A549 (cell line): ENCODE results near the gene ARL4A. TPM values are rescaled to one million over a fixed set of nuclear protein-coding genes. Genes with fewer than 3 reads are reported as not detected.

ENCODE experiments used
- ATAC-seq, 2 experiments: fragments of 200-7000 bp in 1 of 2; fragments of >200 bp in 1 of 2; cut with Nextera tagmentation in 1 of 2; cut with Tn5 transposase in 1 of 2; 3 replicates each; pipeline versions ENCODE4 v1.8.0 to v1.9.1; 2018 to 2020; ENCODE audit warnings: mild to moderate bottlenecking in 1 of 2, moderate library complexity in 1 of 2
- CTCF ChIA-PET: fragments of 300-600 bp; sonication (Branson Sonifier 250); formaldehyde crosslinking; extraction: SDS; loops from one replicate; lab custom pipeline; 2021; ENCODE audit warnings: antibody characterized with exemption, inconsistent platforms; lab: Yijun Ruan, JAX
- POLR2A ChIA-PET: fragments of 350-600 bp; formaldehyde crosslinking; extraction: SDS; loops from one replicate; lab custom pipeline; 2021; ENCODE audit warnings: antibody characterized with exemption, inconsistent platforms; lab: Yijun Ruan, JAX
- DNase-seq, 2 experiments: peaks; one replicate each; pipeline versions ENCODE4 v3.0.0 to v3.0.0-alpha.2; 2011 to 2016; ENCODE audit warnings: low read depth in 1 of 2, low spot score in 1 of 2
- FAIRE-seq: peaks from 2 replicates; lab custom pipeline; 2011; peaks lifted over from hg19 to GRCh38; lab: Jason Lieb, UNC
- H3K27ac ChIP-seq, 2 experiments: fragments of >200 bp; sonication (Bioruptor Twin); formaldehyde crosslinking; 3 replicates each; pipeline ENCODE4 v1.5.1; 2016 to 2017
- H3K4me1 ChIP-seq: fragments of >200 bp; sonication (Bioruptor Twin); formaldehyde crosslinking; 3 replicates; pipeline ENCODE4 v1.6.1; 2016
- H3K4me2 ChIP-seq: fragments of >200 bp; sonication (Bioruptor Twin); formaldehyde crosslinking; 3 replicates; pipeline ENCODE4 v1.6.1; 2016
- H3K4me3 ChIP-seq: fragments of >200 bp; sonication (Bioruptor Twin); formaldehyde crosslinking; 3 replicates; pipeline ENCODE4 v1.5.1; 2016
- H3K9me3 ChIP-seq: fragments of >200 bp; sonication (Bioruptor Twin); formaldehyde crosslinking; 3 replicates; pipeline ENCODE4 v1.6.1; 2016
- BHLHE40 ChIP-seq: IDR thresholded peaks from 2 replicates; pipeline ENCODE4 v1.6.1; 2012; ENCODE audit warnings: low read depth, low read length, inconsistent platforms
- CBX8 ChIP-seq: fragments of 200-600 bp; sonication (generic); IDR thresholded peaks from 2 replicates; pipeline ENCODE4 v1.6.1; 2016
- CHD2 ChIP-seq: fragments of 150-350 bp; IDR thresholded peaks from 2 replicates; pipeline ENCODE4 v1.6.1; 2014; ENCODE audit warnings: low read length; ENCODE audit not compliant: partially characterized antibody
- EHF ChIP-seq: fragments of 250-450 bp; sonication (Bioruptor Pico); IDR thresholded peaks from 2 replicates; pipeline ENCODE4 v1.5.0; 2020; ENCODE audit warnings: mild to moderate bottlenecking
- EHMT2 ChIP-seq: fragments of 200-600 bp; sonication (generic); IDR thresholded peaks from 2 replicates; pipeline ENCODE4 v1.6.1; 2016; ENCODE audit warnings: antibody characterized with exemption, low read depth, mild to moderate bottlenecking, moderate library complexity
- EP300 ChIP-seq, 2 experiments: fragments of >200 bp; sonication (Bioruptor Twin); formaldehyde crosslinking; IDR thresholded peaks; 2 replicates in 1 of 2; 3 replicates in 1 of 2; pipeline ENCODE4 v1.6.1; 2016 to 2017
- FOXS1 ChIP-seq: fragments of 250-450 bp; sonication (Bioruptor Pico); IDR thresholded peaks from 2 replicates; pipeline ENCODE4 v1.5.0; 2020; ENCODE audit warnings: mild to moderate bottlenecking, moderate library complexity
- HDAC2 ChIP-seq: fragments of 200-600 bp; sonication (generic); IDR thresholded peaks from 2 replicates; pipeline ENCODE4 v1.6.1; 2016
- HOXB5 ChIP-seq: fragments of 250-450 bp; sonication (Bioruptor Pico); IDR thresholded peaks from 2 replicates; pipeline ENCODE4 v1.5.0; 2020; ENCODE audit warnings: mild to moderate bottlenecking, moderate library complexity
- JUN ChIP-seq, 2 experiments: fragments of >200 bp; sonication (Bioruptor Twin); formaldehyde crosslinking; IDR thresholded peaks; 2 replicates in 1 of 2; 3 replicates in 1 of 2; pipeline ENCODE4 v1.6.1; 2016 to 2017
- KDM1A ChIP-seq: fragments of 200-600 bp; sonication (generic); IDR thresholded peaks from 2 replicates; pipeline ENCODE4 v1.6.1; 2016; ENCODE audit warnings: low read depth, mild to moderate bottlenecking
- KDM5A ChIP-seq: fragments of 200-600 bp; sonication (generic); IDR thresholded peaks from 2 replicates; pipeline ENCODE4 v1.6.1; 2016; ENCODE audit warnings: antibody characterized with exemption, mild to moderate bottlenecking
- MAFK ChIP-seq: fragments of 450-650 bp; IDR thresholded peaks from 2 replicates; pipeline ENCODE4 v1.6.1; 2014; ENCODE audit not compliant: partially characterized antibody
- MAZ ChIP-seq: fragments of 150-350 bp; IDR thresholded peaks from 2 replicates; pipeline ENCODE4 v1.6.1; 2014; ENCODE audit warnings: antibody characterized with exemption, low read depth, low read length, borderline replicate concordance
- PHF8 ChIP-seq: fragments of 200-600 bp; sonication (generic); IDR thresholded peaks from 2 replicates; pipeline ENCODE4 v1.6.1; 2016; ENCODE audit warnings: low read depth, mild to moderate bottlenecking, antibody characterized with exemption, moderate library complexity, borderline replicate concordance
- POLR2AphosphoS2 ChIP-seq: conservative IDR thresholded peaks from 2 replicates; pipeline ENCODE4 v1.6.1; 2012; ENCODE audit warnings: low read length, improper control_type of control experiment, inconsistent platforms
- RAD21 ChIP-seq, 2 experiments: fragments of >200 bp in 1 of 2; sonication (Bioruptor Twin) in 1 of 2; formaldehyde crosslinking in 1 of 2; IDR thresholded peaks in 1 of 2; conservative IDR thresholded peaks in 1 of 2; 2 replicates in 1 of 2; 3 replicates in 1 of 2; pipeline ENCODE4 v1.6.1; 2012 to 2018; ENCODE audit warnings: inconsistent platforms in 1 of 2
- RARB ChIP-seq: fragments of 250-450 bp; sonication (Bioruptor Pico); IDR thresholded peaks from 2 replicates; pipeline ENCODE4 v1.8.0; 2021; ENCODE audit warnings: mild to moderate bottlenecking, moderate library complexity
- RCOR1 ChIP-seq: fragments of 150-350 bp; IDR thresholded peaks from 2 replicates; pipeline ENCODE4 v1.6.1; 2014; ENCODE audit warnings: antibody characterized with exemption, low read length, low read depth
- RFX5 ChIP-seq: fragments of 450-650 bp; IDR thresholded peaks from 2 replicates; pipeline ENCODE4 v1.7.1; 2014; ENCODE audit warnings: antibody characterized with exemption, mild to moderate bottlenecking, moderate library complexity
- SREBF2 ChIP-seq: fragments of 450-650 bp; IDR thresholded peaks from 2 replicates; pipeline ENCODE4 v1.6.1; 2014; ENCODE audit warnings: mild to moderate bottlenecking, moderate library complexity
- TFCP2L1 ChIP-seq: fragments of 250-450 bp; sonication (Bioruptor Pico); IDR thresholded peaks from 2 replicates; pipeline ENCODE4 v1.5.0; 2021; ENCODE audit warnings: mild to moderate bottlenecking
- ZNF302 ChIP-seq: fragments of 250-450 bp; sonication (Bioruptor Pico); IDR thresholded peaks from 2 replicates; pipeline ENCODE4 v1.9.0; 2021; ENCODE audit warnings: inconsistent platforms, mild to moderate bottlenecking, moderate library complexity
- ZSCAN20 ChIP-seq: fragments of 250-450 bp; sonication (Bioruptor Pico); IDR thresholded peaks from 2 replicates; pipeline ENCODE4 v1.8.0; 2022; ENCODE audit warnings: mild to moderate bottlenecking, moderate library complexity
- WGBS: methylation state at CpG from one replicate; pipeline ENCODE4 v1.1.6; 2017; ENCODE audit errors: missing lambda C conversion rate; 5-methylcytosine and 5-hydroxymethylcytosine counted together
- polyA plus RNA-seq, 4 experiments: library from polyadenylated mRNA; depleted of rRNA in 3 of 4; stranded (reverse); fragments of >200 nt; fragmentation: RNase III in 1 of 4; extraction: RNeasy Plus Mini Kit Qiagen cat#74134 plus additional on column Dnase treatment in 1 of 4; gene quantifications; 2 replicates in 3 of 4; 3 replicates in 1 of 4; pipeline ENCODE4 v1.2.3, GENCODE V29; 2011 to 2017
- TF ChIP-seq, protein P1 (sequence below): fragments of 250-450 bp; sonication (Bioruptor Pico); IDR thresholded peaks from 2 replicates; pipeline ENCODE4 v1.5.0; 2020; ENCODE audit warnings: low read depth, mild to moderate bottlenecking, moderate library complexity
- TF ChIP-seq, protein P2 (sequence below): fragments of >200 bp; sonication (Bioruptor Twin); formaldehyde crosslinking; IDR thresholded peaks from 2 replicates; pipeline ENCODE4 v1.6.1; 2016
- TF ChIP-seq, protein P3 (sequence below): fragments of 450-650 bp; IDR thresholded peaks from 2 replicates; pipeline ENCODE4 v1.6.1; 2014; ENCODE audit warnings: antibody characterized with exemption
- TF ChIP-seq, protein P4 (sequence below): fragments of >200 bp; sonication (Bioruptor Twin); formaldehyde crosslinking; IDR thresholded peaks from 3 replicates; pipeline ENCODE4 v1.6.1; 2016
- TF ChIP-seq, protein P5 (sequence below): fragments of >200 bp; sonication (Bioruptor Twin); formaldehyde crosslinking; IDR thresholded peaks from 3 replicates; pipeline ENCODE4 v1.5.1; 2016

Gene ARL4A
- polyA plus RNA-seq, 2 of the 4 experiments (the other 2 are of a cell fraction) = 51.9 to 76.1 TPM

DNA sequence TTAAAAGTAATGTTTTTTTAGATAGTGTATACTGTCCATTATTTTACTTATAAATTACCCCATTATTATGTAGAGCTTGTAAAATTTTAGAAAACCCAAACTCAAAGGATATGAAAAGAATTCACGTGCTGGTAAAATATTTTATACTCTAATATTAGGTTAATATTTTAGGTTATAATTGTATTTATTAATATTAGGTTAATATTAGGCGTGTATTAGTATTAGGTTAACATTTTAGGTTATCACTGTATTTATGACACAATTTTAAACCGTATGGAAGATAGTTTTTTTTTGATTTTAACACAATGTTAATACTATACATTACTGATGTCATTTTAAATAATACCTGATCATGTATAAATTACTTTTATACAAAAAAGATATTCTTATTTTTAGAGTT, 48.5 kb downstream of the ARL4A start:
- CTCF ChIA-PET = no interaction called here

DNA sequence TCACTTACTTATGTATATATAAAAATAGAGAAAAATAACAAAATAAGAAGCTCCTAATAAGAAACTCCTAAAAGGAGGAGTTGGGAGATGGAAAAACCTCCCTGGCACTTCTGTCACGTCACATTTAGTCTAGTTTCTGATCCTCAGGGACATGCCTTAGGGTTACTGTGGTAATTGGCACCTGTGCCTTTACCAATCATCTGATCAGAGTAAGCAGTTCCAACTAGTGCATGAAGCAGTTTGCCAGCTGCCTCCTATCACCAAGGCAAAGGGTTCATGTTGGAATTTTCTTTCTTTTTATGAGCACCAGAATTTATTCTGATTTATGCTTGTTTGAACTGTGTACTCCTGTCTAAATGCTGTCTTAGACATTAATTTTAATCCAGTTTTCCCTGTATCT, 49.9 kb downstream of the ARL4A start:
- POLR2A ChIA-PET = no interaction called here
- DNase-seq (no peak), ATAC-seq (no peak), FAIRE-seq (no peak)
- no peak overlapping the region for H3K27ac ChIP-seq
- CTCF ChIA-PET = interaction anchor here (1.5 kb wide), 1 partner anchor 379 kb away, joined by 3 read pairs; no protein-coding TSS in a partner anchor
- no peak overlapping the region for H3K4me2 ChIP-seq
- H3K4me3 ChIP-seq = no peak overlapping the region
- H3K4me1 ChIP-seq = peaks cover 16% of the 10 kb centered on the region
- H3K9me3 ChIP-seq = no peaks in the 10 kb centered on the region
- 74% methylated on average over 1 of the region's 1 CpG for WGBS
- TF ChIP-seq ZSCAN20 (CRISPR knock-in tag) (no peak), RFX5 (no peak), ZNF302 (CRISPR knock-in tag) (no peak), HOXB5 (CRISPR knock-in tag) (no peak), MAFK (no peak), JUN (IDR thresholded peaks at IDR 0.05) (no peak), EP300 (IDR thresholded peaks at IDR 0.05) (no peak), POLR2AphosphoS2 (no peak), CBX8 (no peak), PHF8 (no peak), FOXS1 (no peak), SREBF2 (no peak), EHF (no peak), TFCP2L1 (CRISPR knock-in tag) (no peak), RARB (CRISPR knock-in tag) (no peak), MAZ (no peak)
- TF ChIP-seq, protein P1, sequence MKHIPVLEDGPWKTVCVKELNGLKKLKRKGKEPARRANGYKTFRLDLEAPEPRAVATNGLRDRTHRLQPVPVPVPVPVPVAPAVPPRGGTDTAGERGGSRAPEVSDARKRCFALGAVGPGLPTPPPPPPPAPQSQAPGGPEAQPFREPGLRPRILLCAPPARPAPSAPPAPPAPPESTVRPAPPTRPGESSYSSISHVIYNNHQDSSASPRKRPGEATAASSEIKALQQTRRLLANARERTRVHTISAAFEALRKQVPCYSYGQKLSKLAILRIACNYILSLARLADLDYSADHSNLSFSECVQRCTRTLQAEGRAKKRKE (CRISPR knock-in tag) = no peak
- TF ChIP-seq, protein P2, sequence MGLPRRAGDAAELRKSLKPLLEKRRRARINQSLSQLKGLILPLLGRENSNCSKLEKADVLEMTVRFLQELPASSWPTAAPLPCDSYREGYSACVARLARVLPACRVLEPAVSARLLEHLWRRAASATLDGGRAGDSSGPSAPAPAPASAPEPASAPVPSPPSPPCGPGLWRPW = no peak
- TF ChIP-seq, protein P3, sequence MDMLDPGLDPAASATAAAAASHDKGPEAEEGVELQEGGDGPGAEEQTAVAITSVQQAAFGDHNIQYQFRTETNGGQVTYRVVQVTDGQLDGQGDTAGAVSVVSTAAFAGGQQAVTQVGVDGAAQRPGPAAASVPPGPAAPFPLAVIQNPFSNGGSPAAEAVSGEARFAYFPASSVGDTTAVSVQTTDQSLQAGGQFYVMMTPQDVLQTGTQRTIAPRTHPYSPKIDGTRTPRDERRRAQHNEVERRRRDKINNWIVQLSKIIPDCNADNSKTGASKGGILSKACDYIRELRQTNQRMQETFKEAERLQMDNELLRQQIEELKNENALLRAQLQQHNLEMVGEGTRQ = no peak

More for the DNA sequence above, 48.5 kb downstream of the ARL4A start:
- ATAC-seq = no peak
- FAIRE-seq = no peak
- H3K4me3 ChIP-seq = no peak overlapping the region
- H3K27ac ChIP-seq = no peak overlapping the region
- TF ChIP-seq HDAC2 = no peak
- TF ChIP-seq RCOR1 = no peak
- TF ChIP-seq, protein P4, sequence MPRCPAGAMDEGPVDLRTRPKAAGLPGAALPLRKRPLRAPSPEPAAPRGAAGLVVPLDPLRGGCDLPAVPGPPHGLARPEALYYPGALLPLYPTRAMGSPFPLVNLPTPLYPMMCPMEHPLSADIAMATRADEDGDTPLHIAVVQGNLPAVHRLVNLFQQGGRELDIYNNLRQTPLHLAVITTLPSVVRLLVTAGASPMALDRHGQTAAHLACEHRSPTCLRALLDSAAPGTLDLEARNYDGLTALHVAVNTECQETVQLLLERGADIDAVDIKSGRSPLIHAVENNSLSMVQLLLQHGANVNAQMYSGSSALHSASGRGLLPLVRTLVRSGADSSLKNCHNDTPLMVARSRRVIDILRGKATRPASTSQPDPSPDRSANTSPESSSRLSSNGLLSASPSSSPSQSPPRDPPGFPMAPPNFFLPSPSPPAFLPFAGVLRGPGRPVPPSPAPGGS = no peak
- TF ChIP-seq EHMT2 = no peak
- TF ChIP-seq RAD21 (conservative IDR thresholded peaks at IDR 0.05 in 1 of 2, IDR thresholded peaks at IDR 0.05 in 1 of 2) = no peak
- TF ChIP-seq KDM1A = no peak
- TF ChIP-seq KDM5A = no peak
- no peak for TF ChIP-seq CBX8
- TF ChIP-seq, protein P3 = no peak
- no peak for TF ChIP-seq MAFK
- no peak for TF ChIP-seq BHLHE40
- TF ChIP-seq POLR2AphosphoS2 = no peak
- no peak for TF ChIP-seq CHD2
- TF ChIP-seq EHF = no peak
- TF ChIP-seq, protein P5, sequence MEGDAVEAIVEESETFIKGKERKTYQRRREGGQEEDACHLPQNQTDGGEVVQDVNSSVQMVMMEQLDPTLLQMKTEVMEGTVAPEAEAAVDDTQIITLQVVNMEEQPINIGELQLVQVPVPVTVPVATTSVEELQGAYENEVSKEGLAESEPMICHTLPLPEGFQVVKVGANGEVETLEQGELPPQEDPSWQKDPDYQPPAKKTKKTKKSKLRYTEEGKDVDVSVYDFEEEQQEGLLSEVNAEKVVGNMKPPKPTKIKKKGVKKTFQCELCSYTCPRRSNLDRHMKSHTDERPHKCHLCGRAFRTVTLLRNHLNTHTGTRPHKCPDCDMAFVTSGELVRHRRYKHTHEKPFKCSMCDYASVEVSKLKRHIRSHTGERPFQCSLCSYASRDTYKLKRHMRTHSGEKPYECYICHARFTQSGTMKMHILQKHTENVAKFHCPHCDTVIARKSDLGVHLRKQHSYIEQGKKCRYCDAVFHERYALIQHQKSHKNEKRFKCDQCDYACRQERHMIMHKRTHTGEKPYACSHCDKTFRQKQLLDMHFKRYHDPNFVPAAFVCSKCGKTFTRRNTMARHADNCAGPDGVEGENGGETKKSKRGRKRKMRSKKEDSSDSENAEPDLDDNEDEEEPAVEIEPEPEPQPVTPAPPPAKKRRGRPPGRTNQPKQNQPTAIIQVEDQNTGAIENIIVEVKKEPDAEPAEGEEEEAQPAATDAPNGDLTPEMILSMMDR = no peak
- no peak for DNase-seq
- no peak overlapping the region for H3K4me2 ChIP-seq
- H3K9me3 ChIP-seq = no peaks in the 10 kb centered on the region
- POLR2A ChIA-PET = no interaction called here
- H3K4me1 ChIP-seq = peaks cover 20% of the 10 kb centered on the region
- 55% methylated on average over 3 of the region's 3 CpGs for WGBS
